Fibroblast of pulmonary artery (primary cell): ENCODE results near the gene FBXL17.

Experiments
- DNase-seq: peaks from one replicate; pipeline ENCODE4 v3.0.0-alpha.2; 2010; ENCODE audit warnings: low read depth
- H3K4me3 ChIP-seq: replicated peaks from 2 replicates; pipeline ENCODE4 v1.5.1; 2011; ENCODE audit warnings: low read depth, mild to moderate bottlenecking, control low read depth, low read length, moderate library complexity
- CTCF ChIP-seq: IDR thresholded peaks from 2 replicates; pipeline ENCODE4 v1.5.1; 2011; ENCODE audit warnings: mild to moderate bottlenecking, control low read depth, low read length, inconsistent platforms; ENCODE audit errors: missing control alignments

FBXL17 gene

GRCh38 chr5:107812570-107813141 lies 569.2 kb downstream of the FBXL17 start:
- DNase-seq = peak; percentile 20
- TF ChIP-seq CTCF = no peak
- no peak overlapping the region for H3K4me3 ChIP-seq

DNA sequence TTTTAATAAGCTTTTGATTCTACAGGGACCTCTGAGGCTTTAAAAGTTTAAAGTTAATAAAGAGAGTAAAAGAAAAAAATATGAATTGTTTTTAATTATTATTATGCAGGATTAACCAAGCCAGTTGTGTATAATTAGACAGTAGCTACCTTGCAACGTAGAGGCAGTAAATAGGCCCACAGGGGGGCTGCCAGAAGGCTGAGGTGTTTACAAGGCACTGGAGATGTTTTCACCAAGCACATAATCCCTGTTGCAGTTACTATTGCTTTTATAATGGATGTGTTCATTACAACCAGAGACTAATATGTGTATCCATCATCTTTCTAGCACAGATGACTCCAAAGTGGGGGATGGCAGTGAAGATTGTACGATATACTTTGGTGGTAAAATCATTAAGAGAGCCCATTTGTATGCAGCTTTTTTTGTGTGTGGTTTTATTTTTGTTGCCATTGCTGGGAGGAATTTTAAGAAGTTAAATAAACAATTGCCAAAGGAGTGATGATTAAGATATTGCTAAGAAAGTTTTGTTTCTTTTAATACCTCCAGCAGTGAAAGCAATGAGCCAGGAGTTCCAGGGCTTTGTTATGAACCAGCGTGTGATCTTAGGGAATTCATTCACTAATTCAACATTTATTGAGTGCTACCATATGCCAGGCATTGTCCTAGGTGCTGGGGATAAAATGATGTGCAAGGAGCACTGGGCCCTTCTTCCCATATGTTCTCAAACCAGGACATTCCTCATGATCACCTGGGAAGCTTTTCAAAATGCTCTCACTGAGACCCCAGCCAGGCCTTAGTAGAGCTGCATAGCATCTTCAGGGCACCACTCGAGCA lies 572.5 kb downstream of the FBXL17 start:
- H3K4me3 ChIP-seq = no peak overlapping the region
- TF ChIP-seq CTCF = no peak
- DNase-seq = no peak
